NCI-H526 (cell line): ENCODE data around the gene CLTCL1.
"Not testable (repeated sequence)": the region's sequence is repeated elsewhere in the genome, so short reads cannot be mapped to it uniquely, and the experiment has no call there.

Experiments used
- DNase-seq, 2 experiments: peaks; one replicate each; lab custom pipeline; 2025; lab: John Stamatoyannopoulos, UW

CLTCL1 gene

DNA sequence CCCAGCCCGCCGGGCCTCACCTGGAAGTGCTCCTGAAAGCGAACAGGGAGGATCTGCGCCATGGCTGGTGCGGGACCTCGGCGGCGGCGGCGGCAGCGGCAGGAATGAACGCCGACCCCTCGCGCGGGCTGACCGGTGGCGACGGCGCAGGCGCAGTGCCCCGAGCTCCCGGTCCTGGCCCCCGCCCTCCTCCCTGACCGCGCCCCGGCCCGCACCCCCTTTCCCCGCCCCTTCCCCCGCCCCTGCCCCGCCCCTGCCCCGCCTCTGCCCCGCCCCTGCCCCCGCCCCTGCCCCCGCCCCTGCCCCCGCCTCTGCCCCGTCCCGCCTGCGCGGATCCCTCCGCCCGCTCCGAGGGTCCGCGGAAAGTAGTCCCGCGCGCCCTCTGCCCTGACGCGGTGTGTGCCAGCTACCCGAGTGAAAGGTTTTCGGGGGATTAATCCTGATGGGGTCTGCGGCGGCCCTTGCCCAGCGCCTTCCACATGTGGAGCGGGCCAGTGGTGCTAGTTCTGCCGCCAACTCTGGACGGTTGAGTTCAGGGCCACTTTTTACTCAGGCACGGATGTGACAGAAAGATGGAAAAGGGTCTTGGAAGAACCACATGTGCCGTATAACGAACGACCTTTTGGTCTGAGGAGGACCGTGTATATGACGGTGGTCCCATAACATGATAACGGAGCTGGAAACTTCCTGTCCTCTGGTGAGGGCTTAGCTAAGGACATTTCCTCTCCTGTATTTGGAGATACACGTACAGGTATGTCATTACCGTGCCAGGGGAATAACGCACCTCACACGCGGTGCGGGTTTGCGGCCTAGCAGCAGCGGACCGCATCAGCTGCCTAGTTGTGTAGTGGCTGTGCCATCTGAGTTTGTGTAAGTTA lies at the start of gene CLTCL1:
TSS of gene CLTCL1 (minus strand) at position 140 of the 878 bp plus-strand sequence. CDS start at position 62, 78 bp downstream.
- peak; percentile 55 to 76 for DNase-seq

GRCh38 chr22:19337137-19337536 lies 45.6 kb upstream of the CLTCL1 start:
- no peak for DNase-seq

DNA sequence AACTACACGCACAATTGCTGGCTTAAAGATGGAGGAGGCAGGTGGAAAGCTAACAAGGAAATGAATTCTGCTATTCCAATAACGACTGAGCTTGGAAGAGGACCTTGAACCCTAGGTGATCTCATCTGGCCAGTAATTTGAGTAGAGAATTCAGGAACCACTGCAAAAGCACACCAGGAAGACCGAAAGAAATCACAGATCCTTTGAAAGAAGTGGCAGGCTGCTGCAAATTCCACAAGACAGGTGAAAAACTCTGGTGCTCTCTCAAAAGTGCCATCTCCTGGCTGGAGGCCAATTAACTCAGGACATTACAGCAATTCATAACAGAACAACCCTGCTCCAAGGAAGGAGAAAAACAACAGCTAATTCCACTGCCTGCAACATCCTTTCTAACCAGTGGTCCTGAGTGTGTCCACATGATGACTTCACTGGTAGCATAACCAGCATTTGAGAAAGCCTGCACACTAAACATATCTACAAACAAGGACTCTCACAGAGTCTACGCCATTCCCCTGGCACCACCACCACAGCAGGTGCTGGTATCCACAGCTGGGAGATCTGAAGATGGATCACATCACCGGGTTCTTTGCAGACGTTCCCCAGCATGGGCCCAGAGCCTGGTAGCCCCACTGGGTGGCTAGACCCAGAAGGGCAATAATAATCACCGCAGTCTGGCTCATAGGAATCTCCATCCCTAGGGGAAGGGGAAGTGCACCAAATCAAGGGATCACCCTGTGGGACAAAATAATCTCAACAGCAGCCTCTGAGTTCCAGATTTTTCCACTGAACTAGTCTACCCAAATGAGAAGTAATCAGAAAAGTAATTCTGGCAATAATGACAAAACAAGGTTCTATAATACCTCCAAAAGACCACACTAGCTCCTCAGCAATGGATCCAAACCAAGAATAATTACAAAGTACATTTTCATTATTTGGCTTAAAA lies 44.9 kb upstream of the CLTCL1 start:
- DNase-seq = no peak

GRCh38 chr22:19331975-19332374 lies 40.5 kb upstream of the CLTCL1 start:
- no peak for DNase-seq

GRCh38 chr22:19331474-19331873 lies 40.0 kb upstream of the CLTCL1 start:
- no peak for DNase-seq

- no peak for DNase-seq
Observed at GRCh38 chr22:19330865-19331418, 39.4 kb upstream of the CLTCL1 start.

DNA sequence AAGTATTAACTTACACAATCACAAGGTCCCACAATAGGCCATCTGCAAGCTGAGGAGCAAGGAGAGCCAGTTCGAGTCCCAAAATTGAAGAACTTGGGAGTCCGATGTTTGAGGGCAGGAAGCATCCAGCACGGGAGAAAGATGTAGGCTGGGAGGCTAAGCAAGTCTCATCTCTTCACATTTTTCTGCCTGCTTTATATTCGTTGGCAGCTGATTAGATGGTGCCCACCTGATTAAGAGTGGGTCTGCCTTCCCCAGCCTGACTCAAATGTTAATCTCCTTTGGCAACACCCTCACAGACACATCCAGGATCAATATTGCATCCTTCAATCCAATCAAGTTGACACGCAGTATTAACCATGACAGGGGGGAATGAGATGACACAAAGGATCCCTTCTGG lies 38.7 kb upstream of the CLTCL1 start:
- DNase-seq = not testable (repeated sequence)

GRCh38 chr22:19329454-19329853 lies 37.9 kb upstream of the CLTCL1 start:
- DNase-seq = no peak

- no peak for DNase-seq
Observed at GRCh38 chr22:19325296-19325948, 33.9 kb upstream of the CLTCL1 start.

DNA sequence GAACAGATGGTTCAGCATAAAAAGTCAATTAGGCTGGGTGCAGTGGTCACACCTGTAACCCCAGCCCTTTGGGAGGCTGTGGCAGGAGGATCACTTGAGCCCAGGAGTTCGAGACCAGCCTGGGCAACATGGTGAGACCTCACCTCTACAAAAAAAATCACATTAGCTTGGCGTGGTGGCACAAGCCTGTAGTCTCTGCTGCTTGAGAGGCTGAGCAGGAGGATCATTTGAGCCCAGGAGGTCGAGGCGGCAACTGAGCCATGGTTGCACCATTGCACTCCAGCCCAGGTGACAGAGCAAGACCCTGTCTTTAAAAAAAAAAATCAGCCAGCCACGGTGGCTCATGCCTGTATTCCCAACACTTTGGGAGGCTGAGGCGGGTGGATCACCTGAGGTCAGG lies 31.9 kb upstream of the CLTCL1 start:
- DNase-seq = not testable (repeated sequence)

- no peak for DNase-seq
Observed at GRCh38 chr22:19321757-19322156, 30.2 kb upstream of the CLTCL1 start.

- DNase-seq = not testable (repeated sequence)
Observed at GRCh38 chr22:19320136-19320535, 28.6 kb upstream of the CLTCL1 start.

GRCh38 chr22:19319281-19319680 lies 27.8 kb upstream of the CLTCL1 start:
- no peak for DNase-seq

GRCh38 chr22:19317865-19318264 lies 26.3 kb upstream of the CLTCL1 start:
- DNase-seq = no peak

DNA sequence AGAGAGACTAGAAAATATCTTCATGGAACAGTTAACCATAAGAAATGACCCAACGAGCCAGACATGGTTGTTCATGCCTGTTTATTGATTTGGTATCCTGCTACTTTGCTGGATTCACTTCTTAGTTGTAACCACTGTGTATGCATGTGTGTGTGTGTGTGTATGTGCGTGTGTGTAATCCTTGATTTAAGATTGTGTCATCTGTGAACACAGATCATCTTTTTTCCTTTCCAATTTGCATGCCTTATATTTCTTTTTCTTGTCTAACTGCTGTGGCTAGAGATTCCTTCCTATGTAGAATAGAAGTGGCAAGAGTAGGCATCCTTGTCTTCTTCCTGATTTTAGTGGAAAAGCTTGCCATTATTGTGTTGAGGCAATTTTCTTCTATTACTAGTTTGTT lies 16.4 kb upstream of the CLTCL1 start:
- no peak for DNase-seq

DNA sequence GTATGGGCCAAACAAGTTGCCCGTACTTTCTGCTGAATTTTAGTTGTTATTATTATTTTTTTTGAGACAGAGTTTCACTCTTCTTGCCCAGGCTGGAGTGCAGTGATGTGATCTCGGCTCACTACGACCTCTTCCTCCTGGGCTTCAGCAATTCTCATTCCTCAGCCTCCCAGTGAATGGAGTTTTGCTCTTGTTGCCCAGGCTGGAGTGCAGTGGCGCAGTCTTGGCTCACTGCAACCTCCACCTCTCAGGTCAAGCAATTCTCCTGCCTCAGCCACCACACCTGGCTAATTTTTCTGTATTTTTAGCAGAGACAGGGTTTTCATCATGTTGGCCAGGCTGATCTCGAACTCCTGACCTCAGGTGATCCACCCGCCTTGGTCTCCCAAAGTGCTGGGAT lies 15.0 kb upstream of the CLTCL1 start:
- DNase-seq = not testable (repeated sequence)

- no peak for DNase-seq
Observed at GRCh38 chr22:19304547-19304946, 13.0 kb upstream of the CLTCL1 start.

- DNase-seq = no peak
Observed at GRCh38 chr22:19303785-19304184, 12.3 kb upstream of the CLTCL1 start.

DNA sequence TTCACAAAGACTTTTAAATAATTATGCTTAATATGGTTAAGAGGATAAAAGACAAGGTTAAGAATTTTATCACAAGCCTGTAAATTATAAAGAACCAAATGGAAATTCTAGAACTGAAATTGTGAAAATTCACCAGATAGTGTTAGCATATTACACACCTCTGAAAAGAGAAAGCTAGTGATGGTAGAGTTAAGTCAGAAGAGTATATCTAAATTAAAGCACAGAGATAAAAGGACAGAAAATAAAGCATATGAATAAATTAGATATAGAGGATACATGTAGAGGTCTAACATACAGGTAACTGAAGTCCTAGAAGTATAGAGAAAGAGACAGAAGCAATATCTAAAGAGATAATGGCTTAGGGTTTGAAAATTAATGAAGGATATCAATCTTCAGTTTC lies 4.2 kb upstream of the CLTCL1 start:
- no peak for DNase-seq

GRCh38 chr22:19292458-19293230 lies 1.1 kb upstream of the CLTCL1 start:
- DNase-seq = peak; percentile 81 to 92

- peak in 1 of 2 experiments; percentile 54 for DNase-seq
Observed at GRCh38 chr22:19291218-19291579, 320 bp downstream of the CLTCL1 start.
